HG03025 (cell line): Measurements from ENCODE around the gene SPATA6L.

Source experiments
- ATAC-seq: cut with Tn5 transposase; IDR thresholded peaks from one replicate; pipeline ENCODE4 v1.9.1; 2021; ENCODE audit warnings: mild to moderate bottlenecking, moderate library complexity; ENCODE audit not compliant: unreplicated experiment, low FRiP score

SPATA6L gene

GRCh38 chr9:4666042-4666699 is at the start of gene SPATA6L:
TSS of gene SPATA6L (minus strand) at chr9:4666480. CDS start at chr9:4666250, 230 bp downstream.
- no peak for ATAC-seq

- ATAC-seq, result no peak
These were observed 48.2 kb upstream of the SPATA6L start for GRCh38 chr9:4714266-4715016.

GRCh38 chr9:4713849-4714248 is 47.6 kb upstream of the SPATA6L start:
- no peak for ATAC-seq

GRCh38 chr9:4709380-4709779 is 43.1 kb upstream of the SPATA6L start:
- no peak for ATAC-seq

GRCh38 chr9:4706971-4707622 is 40.8 kb upstream of the SPATA6L start:
- ATAC-seq, result no peak

- no peak for ATAC-seq
These were observed 39.7 kb upstream of the SPATA6L start for GRCh38 chr9:4706021-4706420.

GRCh38 chr9:4704129-4704528 is 37.8 kb upstream of the SPATA6L start:
- ATAC-seq, result no peak

GRCh38 chr9:4701526-4701925 is 35.2 kb upstream of the SPATA6L start:
- no peak for ATAC-seq

- no peak for ATAC-seq
These were observed 34.7 kb upstream of the SPATA6L start for GRCh38 chr9:4700932-4701331.

GRCh38 chr9:4700091-4700490 is 33.8 kb upstream of the SPATA6L start:
- ATAC-seq, result no peak

GRCh38 chr9:4691795-4692194 is 25.5 kb upstream of the SPATA6L start:
- ATAC-seq, result no peak

- ATAC-seq, result peak; percentile 60
These were observed 23.9 kb upstream of the SPATA6L start for GRCh38 chr9:4690144-4690543.

GRCh38 chr9:4689687-4690104 is 23.4 kb upstream of the SPATA6L start:
- ATAC-seq, result peak; percentile 72

GRCh38 chr9:4689021-4689420 is 22.7 kb upstream of the SPATA6L start:
- ATAC-seq, result no peak

- no peak for ATAC-seq
These were observed 20.3 kb upstream of the SPATA6L start for GRCh38 chr9:4686584-4686983.

GRCh38 chr9:4686112-4686511 is 19.8 kb upstream of the SPATA6L start:
- ATAC-seq, result no peak

- no peak for ATAC-seq
These were observed 18.5 kb upstream of the SPATA6L start for GRCh38 chr9:4684820-4685219.

GRCh38 chr9:4680750-4681149 is 14.5 kb upstream of the SPATA6L start:
- ATAC-seq, result no peak

- ATAC-seq, result no peak
These were observed 13.9 kb upstream of the SPATA6L start for GRCh38 chr9:4680173-4680525.

- ATAC-seq, result peak; percentile 97
These were observed 13.2 kb upstream of the SPATA6L start, which contains the start of gene CDC37L1 for GRCh38 chr9:4679268-4680172. TSS of gene CDC37L1 (plus strand) at chr9:4679569. CDS start at chr9:4679768, 199 bp downstream.
